Suprapubic skin (tissue), 4 donors: ENCODE data around the gene ARPIN. TPM values are rescaled to one million over a fixed set of nuclear protein-coding genes. Genes with fewer than 3 reads are reported as not detected.

Source experiments
- DNase-seq, 2 donors: peaks; one replicate each; pipeline ENCODE4 v3.0.0-alpha.2; 2019; ENCODE audit warnings: low spot score in 2 of 2
- H3K27ac ChIP-seq: fragments of 200-600 bp; sonication (generic); one replicate; pipeline ENCODE4 v1.5.1; 2019
- H3K27me3 ChIP-seq: fragments of 200-600 bp; sonication (generic); one replicate; pipeline ENCODE4 v1.5.1; 2019
- H3K36me3 ChIP-seq: fragments of 200-600 bp; sonication (generic); one replicate; pipeline ENCODE4 v1.5.1; 2019
- H3K4me1 ChIP-seq: fragments of 200-600 bp; sonication (generic); one replicate; pipeline ENCODE4 v1.5.1; 2019
- H3K4me3 ChIP-seq: fragments of 200-600 bp; sonication (generic); one replicate; pipeline ENCODE4 v1.5.1; 2019; ENCODE audit warnings: mild to moderate bottlenecking
- H3K9me3 ChIP-seq: fragments of 200-600 bp; sonication (generic); one replicate; pipeline ENCODE4 v1.5.1; 2019
- EP300 ChIP-seq: sonication (generic); formaldehyde crosslinking; IDR thresholded peaks from one replicate; pipeline ENCODE4 v1.6.1; 2017; ENCODE audit warnings: antibody characterized with exemption
- POLR2A ChIP-seq, 2 donors: fragments of 450-650 bp; IDR thresholded peaks; one replicate each; pipeline ENCODE4 v1.6.1; 2017; ENCODE audit warnings: antibody characterized with exemption in 2 of 2, mild to moderate bottlenecking in 2 of 2, moderate library complexity in 2 of 2
- POLR2AphosphoS5 ChIP-seq, 3 donors: sonication (generic); formaldehyde crosslinking; IDR thresholded peaks; one replicate each; pipeline ENCODE4 v1.6.1; 2017; ENCODE audit warnings: antibody characterized with exemption in 3 of 3
- WGBS: methylation state at CpG from one replicate; pipeline ENCODE4 v1.1.5; 2018; 5-methylcytosine and 5-hydroxymethylcytosine counted together
- total RNA-seq, 4 donors: library from RNA; depleted of rRNA; stranded (reverse); fragments of >200 nt; gene quantifications; one replicate each; pipeline ENCODE4 v1.1.0, GENCODE V29; 2016
- TF ChIP-seq, protein P1 (sequence below), 2 donors: fragments of 200-600 bp in 1 of 2; fragments of 450-650 bp in 1 of 2; sonication (generic) in 1 of 2; IDR thresholded peaks; one replicate each; pipeline ENCODE4 v1.5.1; 2016 to 2019; ENCODE audit warnings: antibody characterized with exemption in 2 of 2, mild to moderate bottlenecking in 1 of 2, moderate library complexity in 1 of 2

The ARPIN gene
- total RNA-seq, 4 donors from 2014 or later: 12.0 to 24.8 (median 16.6) TPM

DNA sequence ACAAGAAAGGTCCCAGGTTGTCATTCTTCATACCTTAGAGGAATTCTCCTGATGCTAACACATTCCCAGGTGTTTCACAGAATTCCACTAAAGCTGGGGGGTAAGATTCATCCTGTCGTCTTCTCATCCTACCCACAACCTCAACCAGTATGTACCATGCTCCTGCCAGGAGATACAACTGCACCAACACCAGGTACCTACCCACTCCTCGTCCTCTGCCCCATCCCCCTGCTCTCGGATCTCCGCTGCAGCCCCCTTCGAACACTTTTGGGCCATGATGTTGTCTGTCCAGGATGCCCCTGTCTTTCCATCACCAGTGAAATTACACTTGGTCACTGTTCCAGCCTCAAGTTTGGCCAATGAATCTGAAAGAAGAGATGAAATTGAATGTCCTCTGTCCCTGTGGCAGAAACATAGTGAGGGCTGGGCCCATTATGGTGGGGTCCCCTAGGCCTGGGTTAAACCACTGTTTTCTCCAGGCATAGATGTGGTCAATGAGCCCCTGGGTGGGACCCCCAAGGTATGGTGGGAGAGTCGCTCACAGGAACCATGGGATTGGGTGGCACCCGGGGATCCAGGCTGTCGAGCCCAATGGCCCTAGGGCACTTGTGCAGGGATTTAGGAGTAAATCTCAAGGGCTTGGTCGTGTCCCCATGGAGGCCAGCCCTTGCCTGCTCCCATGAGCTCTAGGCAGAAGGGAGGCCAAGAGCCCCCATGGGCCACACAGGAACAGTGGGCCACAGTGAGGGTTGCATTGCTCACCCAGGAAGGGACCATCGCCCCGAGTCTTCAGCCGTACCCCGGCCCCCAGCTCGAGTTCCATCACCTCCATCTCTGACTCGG, 9.5 kb downstream of the ARPIN start:
- 93% methylated on average over 6 of the region's 15 CpGs for WGBS
- H3K27me3 ChIP-seq: no peaks in the 10 kb centered on the region
- DNase-seq: no peak
- no peak overlapping the region for H3K4me3 ChIP-seq
- H3K4me1 ChIP-seq: no peaks in the 10 kb centered on the region
- TF ChIP-seq EP300: no peak
- TF ChIP-seq POLR2A (IDR thresholded peaks at IDR 0.05): no peak
- no peak for TF ChIP-seq POLR2AphosphoS5 (IDR thresholded peaks at IDR 0.05)
- TF ChIP-seq, protein P1, sequence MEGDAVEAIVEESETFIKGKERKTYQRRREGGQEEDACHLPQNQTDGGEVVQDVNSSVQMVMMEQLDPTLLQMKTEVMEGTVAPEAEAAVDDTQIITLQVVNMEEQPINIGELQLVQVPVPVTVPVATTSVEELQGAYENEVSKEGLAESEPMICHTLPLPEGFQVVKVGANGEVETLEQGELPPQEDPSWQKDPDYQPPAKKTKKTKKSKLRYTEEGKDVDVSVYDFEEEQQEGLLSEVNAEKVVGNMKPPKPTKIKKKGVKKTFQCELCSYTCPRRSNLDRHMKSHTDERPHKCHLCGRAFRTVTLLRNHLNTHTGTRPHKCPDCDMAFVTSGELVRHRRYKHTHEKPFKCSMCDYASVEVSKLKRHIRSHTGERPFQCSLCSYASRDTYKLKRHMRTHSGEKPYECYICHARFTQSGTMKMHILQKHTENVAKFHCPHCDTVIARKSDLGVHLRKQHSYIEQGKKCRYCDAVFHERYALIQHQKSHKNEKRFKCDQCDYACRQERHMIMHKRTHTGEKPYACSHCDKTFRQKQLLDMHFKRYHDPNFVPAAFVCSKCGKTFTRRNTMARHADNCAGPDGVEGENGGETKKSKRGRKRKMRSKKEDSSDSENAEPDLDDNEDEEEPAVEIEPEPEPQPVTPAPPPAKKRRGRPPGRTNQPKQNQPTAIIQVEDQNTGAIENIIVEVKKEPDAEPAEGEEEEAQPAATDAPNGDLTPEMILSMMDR (IDR thresholded peaks at IDR 0.05): no peak
- H3K9me3 ChIP-seq: no peaks in the 10 kb centered on the region
- no peak overlapping the region for H3K27ac ChIP-seq
- H3K36me3 ChIP-seq: peaks cover 58% of the 10 kb centered on the region

DNA sequence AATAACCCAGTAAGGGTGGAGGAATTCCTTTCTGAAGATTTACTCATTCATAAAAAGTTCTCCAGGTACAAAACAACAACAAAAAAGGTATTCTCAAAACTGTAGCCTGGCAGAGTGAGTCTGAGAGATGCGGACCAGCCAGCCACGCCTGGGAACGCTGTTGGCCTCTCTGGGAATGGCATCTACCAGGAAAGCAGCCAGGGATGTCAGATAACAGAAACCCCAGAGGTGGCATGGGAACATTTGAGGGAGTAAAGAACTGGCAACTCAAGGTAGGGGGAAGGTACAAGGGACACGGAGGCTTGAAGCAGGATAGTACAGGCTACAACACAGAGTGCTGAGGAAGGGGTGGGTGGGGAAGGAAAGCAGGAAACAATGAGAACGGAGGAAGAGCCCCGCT, 11.9 kb downstream of the ARPIN start:
- no peak overlapping the region for H3K27ac ChIP-seq
- H3K27me3 ChIP-seq: no peaks in the 10 kb centered on the region
- no peak for DNase-seq
- WGBS: 76% methylated on average over 6 of the region's 6 CpGs
- H3K4me1 ChIP-seq: no peaks in the 10 kb centered on the region
- H3K36me3 ChIP-seq: peaks cover 48% of the 10 kb centered on the region
- TF ChIP-seq POLR2AphosphoS5 (IDR thresholded peaks at IDR 0.05): no peak
- TF ChIP-seq POLR2A (IDR thresholded peaks at IDR 0.05): no peak
- no peak for TF ChIP-seq EP300
- TF ChIP-seq, protein P1 (IDR thresholded peaks at IDR 0.05): no peak
- no peaks in the 10 kb centered on the region for H3K9me3 ChIP-seq
- no peak overlapping the region for H3K4me3 ChIP-seq

DNA sequence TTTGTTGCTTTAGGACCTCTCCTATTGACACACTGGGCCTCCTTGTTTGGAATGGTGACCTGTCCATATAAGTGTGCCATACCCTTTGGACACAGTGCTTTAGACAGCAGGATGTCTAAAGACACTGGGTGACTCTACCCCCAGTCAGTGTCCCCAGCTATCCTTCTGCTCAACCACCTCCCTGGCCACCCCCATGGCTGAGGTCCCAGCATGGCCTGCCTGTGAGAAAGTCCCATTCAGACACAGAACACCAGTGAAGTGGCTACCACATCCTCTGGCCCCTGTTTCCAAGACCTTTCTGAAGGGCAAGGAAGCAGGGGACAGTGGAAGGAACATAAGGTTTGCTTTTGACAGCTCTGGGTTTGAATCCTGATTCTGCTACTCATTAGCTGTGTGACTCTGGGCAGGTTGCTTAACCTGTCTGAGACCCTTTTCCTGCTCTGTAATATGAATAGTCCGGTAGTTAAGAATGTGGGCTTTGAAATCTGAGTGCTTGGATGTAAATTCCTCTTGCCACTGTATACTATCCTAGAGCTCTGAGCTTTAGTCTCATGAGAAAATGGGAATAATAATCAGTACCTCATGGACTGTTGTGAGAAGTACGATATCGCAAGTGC, 12.7 kb downstream of the ARPIN start:
- Histone ChIP-seq H3K27ac (no peak overlapping the region), H3K4me1 (no peaks in the 10 kb centered on the region), H3K27me3 (no peaks in the 10 kb centered on the region), H3K9me3 (no peaks in the 10 kb centered on the region), H3K4me3 (no peak overlapping the region), H3K36me3 (peaks cover 45% of the 10 kb centered on the region)
- TF ChIP-seq EP300: no peak
- TF ChIP-seq, protein P1 (IDR thresholded peaks at IDR 0.05): no peak
- TF ChIP-seq POLR2A (IDR thresholded peaks at IDR 0.05): no peak
- TF ChIP-seq POLR2AphosphoS5 (IDR thresholded peaks at IDR 0.05): no peak
- DNase-seq: no peak
- WGBS: 89% methylated on average over 3 of the region's 3 CpGs

DNA sequence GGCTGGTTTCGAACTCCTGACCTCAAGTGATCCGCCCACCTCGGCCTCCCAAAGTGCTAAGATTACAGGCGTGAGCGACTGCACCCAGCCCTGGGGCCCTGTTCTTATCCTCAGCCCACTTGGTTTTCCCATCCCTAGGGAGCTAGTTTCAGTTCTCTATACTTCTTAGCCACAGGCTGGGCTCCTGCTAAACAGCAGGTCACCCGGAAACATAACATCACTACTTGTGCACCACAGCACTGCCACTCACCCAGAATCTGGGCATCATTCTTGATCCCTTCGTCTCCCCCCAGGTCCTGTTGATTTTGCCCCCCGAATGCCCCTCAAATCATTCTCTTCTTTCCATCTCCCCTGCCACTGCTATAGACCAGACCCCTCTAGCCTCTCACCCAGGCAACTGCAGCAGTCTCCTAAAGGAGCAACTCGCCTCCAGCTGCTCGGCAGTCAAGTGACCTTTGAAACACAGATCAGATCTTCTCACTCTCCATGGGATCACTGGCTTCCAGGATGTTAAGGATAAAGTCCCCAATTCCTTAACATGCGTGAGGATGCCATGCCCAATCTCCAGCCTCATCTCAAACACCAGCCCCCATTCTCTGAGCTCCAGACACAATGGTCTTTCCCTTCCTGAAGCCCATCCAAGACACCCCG, 13.3 kb downstream of the ARPIN start:
- Histone ChIP-seq H3K9me3 (no peaks in the 10 kb centered on the region), H3K4me1 (peaks cover 1% of the 10 kb centered on the region), H3K36me3 (peaks cover 41% of the 10 kb centered on the region), H3K27ac (no peak overlapping the region), H3K4me3 (no peak overlapping the region), H3K27me3 (no peaks in the 10 kb centered on the region)
- no peak for DNase-seq
- TF ChIP-seq, protein P1 (IDR thresholded peaks at IDR 0.05): no peak
- TF ChIP-seq POLR2AphosphoS5 (IDR thresholded peaks at IDR 0.05): no peak
- TF ChIP-seq EP300: no peak
- TF ChIP-seq POLR2A (IDR thresholded peaks at IDR 0.05): no peak
- WGBS: 78% methylated on average over 12 of the region's 12 CpGs
